IMR-90 (cell line): ENCODE results near the gene RPL36A. TPM values are rescaled to one million over a fixed set of nuclear protein-coding genes. Genes with fewer than 3 reads are reported as not detected.

Source experiments
- ATAC-seq: fragments of 200-7000 bp; cut with Tn5 transposase; 2 replicates; pipeline ENCODE4 v1.9.1; 2020; ENCODE audit warnings: low read depth, mild to moderate bottlenecking, moderate library complexity
- BruUV-seq: library from RNA; stranded (reverse); fragments of 400-500 nt; replicated peaks from 2 replicates; lab custom pipeline; 2021; lab: Mats Ljungman, UMichigan
- CTCF ChIA-PET: fragments of 300-600 bp; formaldehyde crosslinking; extraction: SDS; loops from one replicate; lab custom pipeline; 2021; ENCODE audit warnings: antibody characterized with exemption; lab: Yijun Ruan, JAX
- POLR2A ChIA-PET: fragments of 300-600 bp; sonication (Branson Sonifier 250); formaldehyde crosslinking; loops from one replicate; lab custom pipeline; 2022; ENCODE audit warnings: antibody characterized with exemption; ENCODE audit not compliant: unreplicated experiment; lab: Charles Lee
- DNase-seq: peaks from one replicate; pipeline ENCODE4 v3.0.0; 2013
- H2AFZ ChIP-seq: replicated peaks from 2 replicates; pipeline ENCODE3; 2013; ENCODE audit warnings: low read length, mild to moderate bottlenecking; ENCODE audit not compliant: poor library complexity
- H2AK5ac ChIP-seq: 2 replicates; pipeline ENCODE4 v1.6.1; 2013; ENCODE audit warnings: low read depth, low read length, inconsistent platforms
- H2AK9ac ChIP-seq: replicated peaks from 2 replicates; pipeline ENCODE3; 2013; ENCODE audit warnings: mild to moderate bottlenecking, low read depth, low read length, moderate library complexity; ENCODE audit not compliant: poor library complexity
- H2BK120ac ChIP-seq: 2 replicates; pipeline ENCODE4 v1.6.1; 2013; ENCODE audit warnings: low read depth, low read length, inconsistent platforms
- H2BK15ac ChIP-seq: 3 replicates; pipeline ENCODE4 v1.6.1; 2013; ENCODE audit warnings: low read depth, low read length, inconsistent platforms
- H2BK20ac ChIP-seq: 2 replicates; pipeline ENCODE4 v1.6.1; 2013; ENCODE audit warnings: low read depth, mild to moderate bottlenecking, inconsistent platforms, low read length, moderate library complexity
- H2BK5ac ChIP-seq: 2 replicates; pipeline ENCODE4 v1.6.1; 2013; ENCODE audit warnings: mild to moderate bottlenecking, low read depth, low read length, inconsistent platforms; ENCODE audit not compliant: poor library complexity, severe bottlenecking
- H3K14ac ChIP-seq: replicated peaks from 2 replicates; pipeline ENCODE4 v1.6.1; 2013; ENCODE audit warnings: low read depth, low read length, inconsistent platforms
- H3K18ac ChIP-seq: 2 replicates; pipeline ENCODE4 v1.6.1; 2013; ENCODE audit warnings: low read depth, low read length, control low read depth
- H3K23ac ChIP-seq: 2 replicates; pipeline ENCODE4 v1.6.1; 2013; ENCODE audit warnings: low read depth, low read length, inconsistent platforms
- H3K27ac ChIP-seq: 2 replicates; pipeline ENCODE4 v1.5.1; 2013; ENCODE audit warnings: mild to moderate bottlenecking, control low read depth, low read length; ENCODE audit not compliant: insufficient read depth
- H3K27me3 ChIP-seq: 2 replicates; pipeline ENCODE4 v1.6.1; 2013; ENCODE audit warnings: low read length; ENCODE audit not compliant: control insufficient read depth, insufficient read depth
- H3K36me3 ChIP-seq: 2 replicates; pipeline ENCODE4 v1.6.1; 2013; ENCODE audit warnings: low read length, mixed read lengths; ENCODE audit not compliant: control insufficient read depth, insufficient read depth
- H3K4ac ChIP-seq: 2 replicates; pipeline ENCODE4 v1.6.1; 2013; ENCODE audit warnings: low read depth, low read length, inconsistent platforms
- H3K4me1 ChIP-seq: 2 replicates; pipeline ENCODE4 v1.6.1; 2013; ENCODE audit warnings: low read length, mixed read lengths; ENCODE audit not compliant: control insufficient read depth, insufficient read depth
- H3K4me2 ChIP-seq: 2 replicates; pipeline ENCODE4 v1.6.1; 2013; ENCODE audit warnings: low read depth, mild to moderate bottlenecking, control low read depth, low read length, moderate library complexity
- H3K4me3 ChIP-seq: 2 replicates; pipeline ENCODE4 v1.5.1; 2013; ENCODE audit warnings: low read depth, mild to moderate bottlenecking, control low read depth, low read length, moderate library complexity; ENCODE audit not compliant: insufficient read depth
- H3K56ac ChIP-seq: 2 replicates; pipeline ENCODE4 v1.6.1; 2013; ENCODE audit warnings: low read length, inconsistent platforms; ENCODE audit not compliant: insufficient read depth; ENCODE audit errors: extremely low read depth
- H3K79me1 ChIP-seq, 2 experiments: 2 replicates each; pipeline ENCODE4 v1.6.1; 2013; ENCODE audit warnings: low read length in 2 of 2, inconsistent platforms in 1 of 2, low read depth in 1 of 2
- H3K9ac ChIP-seq: 2 replicates; pipeline ENCODE4 v1.6.1; 2013; ENCODE audit warnings: low read depth, low read length, control low read depth
- H3K9me1 ChIP-seq: 2 replicates; pipeline ENCODE4 v1.6.1; 2013; ENCODE audit warnings: low read length, inconsistent platforms; ENCODE audit not compliant: insufficient read depth
- H3K9me3 ChIP-seq: 2 replicates; pipeline ENCODE4 v1.6.1; 2013; ENCODE audit warnings: low read length; ENCODE audit not compliant: control insufficient read depth, insufficient read depth
- H4K20me1 ChIP-seq: 2 replicates; pipeline ENCODE4 v1.6.1; 2013; ENCODE audit warnings: low read length, inconsistent platforms; ENCODE audit not compliant: insufficient read depth
- H4K5ac ChIP-seq: 2 replicates; pipeline ENCODE4 v1.6.1; 2013; ENCODE audit warnings: mild to moderate bottlenecking, low read depth, low read length, control low read depth
- H4K8ac ChIP-seq, 2 experiments: 2 replicates each; pipeline ENCODE4 v1.6.1; 2013; ENCODE audit warnings: low read depth in 2 of 2, low read length in 2 of 2, control low read depth in 1 of 2, inconsistent platforms in 1 of 2
- H4K91ac ChIP-seq: 2 replicates; pipeline ENCODE4 v1.6.1; 2013; ENCODE audit warnings: low read depth, low read length, inconsistent platforms; ENCODE audit not compliant: insufficient read depth
- BHLHE40 ChIP-seq: fragments of 150-350 bp; IDR thresholded peaks from 2 replicates; pipeline ENCODE4 v1.6.1; 2016; ENCODE audit warnings: mild to moderate bottlenecking, low read depth, low read length
- CEBPB ChIP-seq: IDR thresholded peaks from 2 replicates; pipeline ENCODE4 v1.6.1; 2012; ENCODE audit warnings: low read depth, low read length, improper control_type of control experiment
- CHD1 ChIP-seq: IDR thresholded peaks from 2 replicates; pipeline ENCODE4 v1.6.1; 2012; ENCODE audit warnings: low read depth, low read length, improper control_type of control experiment
- MAFK ChIP-seq: IDR thresholded peaks from 2 replicates; pipeline ENCODE4 v1.6.1; 2012; ENCODE audit warnings: low read depth, low read length, improper control_type of control experiment
- MAZ ChIP-seq: IDR thresholded peaks from 2 replicates; pipeline ENCODE4 v1.6.1; 2012; ENCODE audit warnings: low read depth, mild to moderate bottlenecking, low read length, improper control_type of control experiment, moderate library complexity, borderline replicate concordance
- NFE2L2 ChIP-seq: fragments of 150-350 bp; IDR thresholded peaks from 2 replicates; pipeline ENCODE4 v1.6.1; 2016; ENCODE audit warnings: low read depth, mild to moderate bottlenecking, low read length
- RAD21 ChIP-seq: IDR thresholded peaks from 2 replicates; pipeline ENCODE4 v1.6.1; 2012; ENCODE audit warnings: low read length, improper control_type of control experiment
- RFX5 ChIP-seq: IDR thresholded peaks from 2 replicates; pipeline ENCODE4 v1.8.0; 2012; ENCODE audit warnings: low read depth, mild to moderate bottlenecking, low read length, moderate library complexity
- SMC3 ChIP-seq: fragments of 150-350 bp; IDR thresholded peaks from 2 replicates; pipeline ENCODE4 v1.6.1; 2016; ENCODE audit warnings: low read depth, mild to moderate bottlenecking, antibody characterized with exemption, low read length, moderate library complexity
- WGBS, 2 experiments: methylation state at CpG; one replicate each; pipeline versions ENCODE4 v1.1.5 to v1.1.7; 2013; ENCODE audit warnings: missing lambda C conversion rate in 2 of 2; ENCODE audit not compliant: insufficient read length in 1 of 2; ENCODE audit errors: extremely low coverage in 2 of 2; 5-methylcytosine and 5-hydroxymethylcytosine counted together
- dilution Hi-C: fragments of 300-500 bp; cut with HindIII; formaldehyde crosslinking; loops from one replicate; pipeline ENCODE4 v1.14.3; 2018; ENCODE audit warnings: low sequenced_read_pairs; ENCODE audit not compliant: unreplicated experiment
- in situ Hi-C: fragments of 300-500 bp; cut with MboI; formaldehyde crosslinking; loops from 3 replicates; pipeline ENCODE4 v1.14.3; 2019; ENCODE audit warnings: low sequenced_read_pairs, inconsistent platforms, mixed read lengths
- intact Hi-C: fragments of 100-400 bp; cut with micrococcal nuclease; formaldehyde crosslinking; loops from 2 replicates; pipeline ENCODE4 v1.10.0; 2022
- polyA plus RNA-seq, 3 experiments: library from polyadenylated mRNA; depleted of rRNA; stranded (reverse); fragments of >200 nt; gene quantifications; 2 replicates each; pipeline ENCODE4 v1.2.3, GENCODE V29; 2012; ENCODE audit warnings: low replicate concordance in 1 of 3
- total RNA-seq: library from RNA; depleted of rRNA; stranded (reverse); fragments of >200 nt; gene quantifications from 2 replicates; pipeline ENCODE4 v1.2.3, GENCODE V29; 2012
- TF ChIP-seq, protein P1 (sequence below): fragments of 150-350 bp; IDR thresholded peaks from 2 replicates; pipeline ENCODE4 v1.6.1; 2017; ENCODE audit warnings: mild to moderate bottlenecking, antibody characterized with exemption, low read length, low read depth
- TF ChIP-seq, protein P2 (sequence below): fragments of 150-350 bp; IDR thresholded peaks from 2 replicates; pipeline ENCODE4 v1.6.1; 2016; ENCODE audit warnings: low read depth, mild to moderate bottlenecking, low read length, moderate library complexity, borderline replicate concordance
- TF ChIP-seq, protein P3 (sequence below): conservative IDR thresholded peaks from 2 replicates; pipeline ENCODE4 v1.5.1; 2012; ENCODE audit warnings: mild to moderate bottlenecking, low read depth, low read length, improper control_type of control experiment

The RPL36A gene
- total and polyA plus RNA-seq, 2 of the 4 experiments (the other 2 are of a cell fraction) = 677 to 2,412 TPM

DNA sequence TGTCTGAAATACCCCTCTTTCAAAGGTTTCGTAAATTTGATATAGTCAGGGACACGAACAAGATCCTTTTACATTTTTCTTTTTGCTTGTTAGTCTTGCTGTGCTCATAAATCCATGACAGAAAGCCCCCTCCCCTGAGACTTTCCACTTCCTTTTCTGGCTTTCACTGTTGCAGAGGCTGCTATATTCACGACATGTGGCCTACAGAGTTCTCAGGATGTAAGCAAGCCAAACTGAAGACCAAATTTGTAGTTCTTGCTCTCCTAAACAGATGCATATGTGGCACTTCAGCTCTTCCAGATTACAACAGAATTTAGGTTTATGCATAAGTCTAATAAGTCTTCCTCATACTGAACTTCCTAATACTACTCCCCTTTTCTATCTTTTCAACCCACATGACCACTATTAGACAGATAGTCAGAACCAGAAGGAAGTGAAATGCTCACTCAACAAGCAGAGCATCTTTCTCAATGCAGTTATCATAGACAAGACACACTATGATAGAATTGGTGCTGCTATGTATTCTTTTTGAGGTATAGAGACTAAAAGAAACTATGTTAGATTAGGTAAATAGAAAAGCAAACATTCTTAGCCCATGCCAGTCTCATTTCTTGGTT is 19.8 kb upstream of the RPL36A start:
- no peak overlapping the region for H3K9ac ChIP-seq
- H3K79me1 ChIP-seq = no peaks in the 10 kb centered on the region
- in situ Hi-C loops (no loop called here), dilution Hi-C loops (no loop called here), intact Hi-C loops (no loop called here)
- DNase-seq (no peak), ATAC-seq (no peak)
- H2BK120ac ChIP-seq = no peak overlapping the region
- no peak overlapping the region for H3K4me3 ChIP-seq
- WGBS, 2 experiments = 20% methylated on average over 2 of the region's 3 CpGs; no CpG with 5 or more reads in 1 of the 2 experiments
- BruUV-seq = no TSS peak
- H3K4me1 ChIP-seq = no peaks in the 10 kb centered on the region
- H2AK9ac ChIP-seq = no peak overlapping the region
- no peak overlapping the region for H3K56ac ChIP-seq
- H2BK5ac ChIP-seq = no peak overlapping the region
- H2BK20ac ChIP-seq = no peak overlapping the region
- no peak overlapping the region for H2BK15ac ChIP-seq
- H2AFZ ChIP-seq = no peak overlapping the region
- H3K9me1 ChIP-seq = no peaks in the 10 kb centered on the region
- H4K91ac ChIP-seq = no peak overlapping the region
- CTCF ChIA-PET = no interaction called here
- H3K4ac ChIP-seq = no peak overlapping the region
- TF ChIP-seq, protein P1, sequence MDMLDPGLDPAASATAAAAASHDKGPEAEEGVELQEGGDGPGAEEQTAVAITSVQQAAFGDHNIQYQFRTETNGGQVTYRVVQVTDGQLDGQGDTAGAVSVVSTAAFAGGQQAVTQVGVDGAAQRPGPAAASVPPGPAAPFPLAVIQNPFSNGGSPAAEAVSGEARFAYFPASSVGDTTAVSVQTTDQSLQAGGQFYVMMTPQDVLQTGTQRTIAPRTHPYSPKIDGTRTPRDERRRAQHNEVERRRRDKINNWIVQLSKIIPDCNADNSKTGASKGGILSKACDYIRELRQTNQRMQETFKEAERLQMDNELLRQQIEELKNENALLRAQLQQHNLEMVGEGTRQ = no peak
- TF ChIP-seq SMC3 (no peak), RFX5 (no peak), MAFK (no peak), RAD21 (no peak), MAZ (no peak), NFE2L2 (no peak), CHD1 (no peak), BHLHE40 (no peak), CEBPB (no peak)
- TF ChIP-seq, protein P2, sequence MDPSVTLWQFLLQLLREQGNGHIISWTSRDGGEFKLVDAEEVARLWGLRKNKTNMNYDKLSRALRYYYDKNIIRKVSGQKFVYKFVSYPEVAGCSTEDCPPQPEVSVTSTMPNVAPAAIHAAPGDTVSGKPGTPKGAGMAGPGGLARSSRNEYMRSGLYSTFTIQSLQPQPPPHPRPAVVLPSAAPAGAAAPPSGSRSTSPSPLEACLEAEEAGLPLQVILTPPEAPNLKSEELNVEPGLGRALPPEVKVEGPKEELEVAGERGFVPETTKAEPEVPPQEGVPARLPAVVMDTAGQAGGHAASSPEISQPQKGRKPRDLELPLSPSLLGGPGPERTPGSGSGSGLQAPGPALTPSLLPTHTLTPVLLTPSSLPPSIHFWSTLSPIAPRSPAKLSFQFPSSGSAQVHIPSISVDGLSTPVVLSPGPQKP = no peak
- TF ChIP-seq, protein P3, sequence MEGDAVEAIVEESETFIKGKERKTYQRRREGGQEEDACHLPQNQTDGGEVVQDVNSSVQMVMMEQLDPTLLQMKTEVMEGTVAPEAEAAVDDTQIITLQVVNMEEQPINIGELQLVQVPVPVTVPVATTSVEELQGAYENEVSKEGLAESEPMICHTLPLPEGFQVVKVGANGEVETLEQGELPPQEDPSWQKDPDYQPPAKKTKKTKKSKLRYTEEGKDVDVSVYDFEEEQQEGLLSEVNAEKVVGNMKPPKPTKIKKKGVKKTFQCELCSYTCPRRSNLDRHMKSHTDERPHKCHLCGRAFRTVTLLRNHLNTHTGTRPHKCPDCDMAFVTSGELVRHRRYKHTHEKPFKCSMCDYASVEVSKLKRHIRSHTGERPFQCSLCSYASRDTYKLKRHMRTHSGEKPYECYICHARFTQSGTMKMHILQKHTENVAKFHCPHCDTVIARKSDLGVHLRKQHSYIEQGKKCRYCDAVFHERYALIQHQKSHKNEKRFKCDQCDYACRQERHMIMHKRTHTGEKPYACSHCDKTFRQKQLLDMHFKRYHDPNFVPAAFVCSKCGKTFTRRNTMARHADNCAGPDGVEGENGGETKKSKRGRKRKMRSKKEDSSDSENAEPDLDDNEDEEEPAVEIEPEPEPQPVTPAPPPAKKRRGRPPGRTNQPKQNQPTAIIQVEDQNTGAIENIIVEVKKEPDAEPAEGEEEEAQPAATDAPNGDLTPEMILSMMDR = no peak
- H3K27me3 ChIP-seq = peaks cover 3% of the 10 kb centered on the region
- no peak overlapping the region for H3K18ac ChIP-seq
- H3K27ac ChIP-seq = no peak overlapping the region
- H3K4me2 ChIP-seq = no peak overlapping the region
- POLR2A ChIA-PET = no interaction called here
- no peaks in the 10 kb centered on the region for H3K36me3 ChIP-seq
- H3K14ac ChIP-seq = no peak overlapping the region
- no peaks in the 10 kb centered on the region for H3K9me3 ChIP-seq
- no peaks in the 10 kb centered on the region for H4K20me1 ChIP-seq
- no peak overlapping the region for H2AK5ac ChIP-seq
- no peak overlapping the region for H4K5ac ChIP-seq
- no peak overlapping the region for H3K23ac ChIP-seq
- H4K8ac ChIP-seq = no peak overlapping the region
